Lung (tissue), 12 donors: ENCODE data around the gene ZNF639. TPM values are rescaled to one million over a fixed set of nuclear protein-coding genes. Genes with fewer than 3 reads are reported as not detected.

Experiments used
- ATAC-seq: fragments of 200-7000 bp; cut with Tn5 transposase; one replicate; pipeline ENCODE4 v1.9.1; 2020; ENCODE audit warnings: moderate number of reproducible peaks; ENCODE audit not compliant: insufficient read depth, low FRiP score
- DNase-seq, 3 donors: peaks; one replicate each; pipeline ENCODE4 v3.0.0-alpha.2; 2013 to 2017
- H3K27ac ChIP-seq, 2 donors: one replicate each; pipeline ENCODE4 v1.5.1; 2013; ENCODE audit warnings: mild to moderate bottlenecking in 2 of 2, moderate library complexity in 2 of 2, control low read depth in 1 of 2, inconsistent platforms in 1 of 2, low read depth in 1 of 2, low read length in 1 of 2
- H3K27me3 ChIP-seq, 3 donors: one replicate each; pipeline ENCODE4 v1.5.1; 2013; ENCODE audit warnings: low read length in 2 of 3; ENCODE audit not compliant: control insufficient read depth in 3 of 3, insufficient read depth in 3 of 3
- H3K36me3 ChIP-seq, 4 donors: one replicate each; pipeline ENCODE4 v1.5.1; 2013; ENCODE audit warnings: low read length in 4 of 4, mild to moderate bottlenecking in 1 of 4, moderate library complexity in 1 of 4; ENCODE audit not compliant: control insufficient read depth in 4 of 4, insufficient read depth in 4 of 4
- H3K4me1 ChIP-seq, 5 donors: one replicate each; pipeline ENCODE4 v1.5.1; 2013; ENCODE audit warnings: low read length in 5 of 5, mild to moderate bottlenecking in 2 of 5, moderate library complexity in 1 of 5; ENCODE audit not compliant: control insufficient read depth in 5 of 5, insufficient read depth in 5 of 5
- H3K4me3 ChIP-seq: one replicate; pipeline ENCODE4 v1.5.1; 2013; ENCODE audit warnings: mild to moderate bottlenecking, control low read depth, moderate library complexity
- H3K9ac ChIP-seq, 2 donors: one replicate each; pipeline ENCODE4 v1.5.1; 2013; ENCODE audit warnings: low read length in 2 of 2, control low read depth in 1 of 2; ENCODE audit not compliant: insufficient read depth in 1 of 2
- H3K9me3 ChIP-seq, 4 donors: one replicate each; pipeline ENCODE4 v1.5.1; 2013; ENCODE audit warnings: low read length in 3 of 4, mild to moderate bottlenecking in 1 of 4, moderate library complexity in 1 of 4; ENCODE audit not compliant: control insufficient read depth in 4 of 4, insufficient read depth in 3 of 4
- CTCF ChIP-seq: IDR thresholded peaks from 2 replicates; pipeline ENCODE4 v1.5.1; 2012; ENCODE audit warnings: mild to moderate bottlenecking; ENCODE audit errors: control extremely low read depth, extremely low read depth
- WGBS, 2 donors: extraction: QIAGEN DNeasy Blood & Tissue Kit; methylation state at CpG; one replicate each; pipeline ENCODE4 v1.1.7; 2013; 5-methylcytosine and 5-hydroxymethylcytosine counted together
- polyA plus RNA-seq, 2 donors: library from polyadenylated mRNA; stranded (reverse); fragments of 200-250 nt; gene quantifications; one replicate each; pipeline ENCODE4 v1.2.1, GENCODE V29; 2013
- total RNA-seq, 2 donors: library from RNA; depleted of rRNA in 1 of 2; stranded (reverse); fragments of >200 nt in 1 of 2; gene quantifications; one replicate each; pipeline ENCODE4 v1.2.1, GENCODE V29; 2014 to 2021
- donor health status: control.
- donor health status: control.
- donor health status: Bipolar disorder and iron deficiency.
- donor health status: healthy.
- donor health status: DM: yes; HTN: yes; CAD: no.

The ZNF639 gene
- total and polyA plus RNA-seq, 4 donors: 14.8 to 53.3 (median 22.0) TPM

GRCh38 chr3:179289295-179289694, 33.5 kb upstream of the ZNF639 start:
- DNase-seq (no peak), ATAC-seq (no peak)
- Histone ChIP-seq H3K4me1 (no peaks in the 10 kb centered on the region), H3K36me3 (no peaks in the 10 kb centered on the region), H3K27ac (no peak overlapping the region), H3K9me3 (no peaks in the 10 kb centered on the region), H3K27me3 (peaks cover 0 to 2% (median 0%) of the 10 kb centered on the region in 3 donors), H3K4me3 (no peak overlapping the region), H3K9ac (no peak overlapping the region)
- WGBS, 2 donors: 54 to 72% methylated on average over 3 of the region's 3 CpGs
- TF ChIP-seq CTCF: no peak

GRCh38 chr3:179292450-179292849, 30.4 kb upstream of the ZNF639 start:
- Histone ChIP-seq H3K4me1 (no peaks in the 10 kb centered on the region), H3K36me3 (no peaks in the 10 kb centered on the region), H3K9ac (no peak overlapping the region), H3K27ac (no peak overlapping the region), H3K9me3 (no peaks in the 10 kb centered on the region), H3K4me3 (no peak overlapping the region), H3K27me3 (peaks cover 0 to 2% (median 0%) of the 10 kb centered on the region in 3 donors)
- TF ChIP-seq CTCF: no peak
- ATAC-seq: no peak
- 80 to 92% methylated on average over 2 of the region's 2 CpGs for whole genome bisulfite sequencing, 2 donors
- peak in 2 of 3 donors; percentile 7 to 17 for DNase-seq

GRCh38 chr3:179297971-179298725, 24.7 kb upstream of the ZNF639 start:
- no peaks in the 10 kb centered on the region for H3K27me3 ChIP-seq
- H3K9ac ChIP-seq: no peak overlapping the region
- TF ChIP-seq CTCF: no peak
- 74 to 75% methylated on average over 5 of the region's 5 CpGs for WGBS, 2 donors
- H3K4me1 ChIP-seq: no peaks in the 10 kb centered on the region
- no peak overlapping the region for H3K4me3 ChIP-seq
- ATAC-seq: no peak
- no peaks in the 10 kb centered on the region for H3K36me3 ChIP-seq
- H3K9me3 ChIP-seq: no peaks in the 10 kb centered on the region
- DNase-seq: no peak
- no peak overlapping the region for H3K27ac ChIP-seq
